Cardiac muscle cell (in vitro differentiated cells and primary cell): Measurements from ENCODE around the gene HOXA5. TPM values are rescaled to one million over a fixed set of nuclear protein-coding genes. Genes with fewer than 3 reads are reported as not detected.

Source experiments
- DNase-seq, 2 donors: peaks; one replicate each; pipeline versions ENCODE4 v3.0.0 to v3.0.0-alpha.2; 2010 to 2017; ENCODE audit warnings: low read depth in 1 of 2, low spot score in 1 of 2
- H3K27ac ChIP-seq: fragments of 200-600 bp; sonication (generic); 2 replicates; pipeline ENCODE4 v1.5.1; 2016
- H3K27me3 ChIP-seq: fragments of 200-600 bp; sonication (generic); 2 replicates; pipeline ENCODE4 v1.6.0; 2016; ENCODE audit warnings: control low read depth
- H3K36me3 ChIP-seq: fragments of 200-600 bp; sonication (generic); 2 replicates; pipeline ENCODE4 v1.5.1; 2016; ENCODE audit warnings: control low read depth
- H3K4me1 ChIP-seq: fragments of 200-600 bp; sonication (generic); 2 replicates; pipeline ENCODE4 v1.8.1; 2017; ENCODE audit warnings: low read depth, mild to moderate bottlenecking, mixed run types
- H3K4me3 ChIP-seq: fragments of 200-600 bp; sonication (generic); 2 replicates; pipeline ENCODE4 v1.5.1; 2016; ENCODE audit warnings: mild to moderate bottlenecking
- H3K9me3 ChIP-seq: fragments of 200-600 bp; sonication (generic); 2 replicates; pipeline ENCODE4 v1.5.1; 2017; ENCODE audit warnings: low read depth, mild to moderate bottlenecking, control low read depth
- polyA plus RNA-seq: library from polyadenylated mRNA; unstranded; fragments of >200 nt; fragmentation: Nextera tagmentation; extraction: Ambion mirVana; gene quantifications from 2 replicates; pipeline ENCODE4 v1.2.1, GENCODE V29; 2016
- total RNA-seq: library from RNA; depleted of rRNA; stranded (reverse); fragments of >200 nt; gene quantifications from 2 replicates; pipeline ENCODE4 v1.2.3, GENCODE V29; 2016
- TF ChIP-seq, protein P1 (sequence below): IDR thresholded peaks from 2 replicates; pipeline ENCODE4 v1.5.1; 2012; ENCODE audit warnings: low read depth, mild to moderate bottlenecking, low read length

The HOXA5 gene
- total and polyA plus RNA-seq, 2 experiments from 2014 or later: not detected

DNA sequence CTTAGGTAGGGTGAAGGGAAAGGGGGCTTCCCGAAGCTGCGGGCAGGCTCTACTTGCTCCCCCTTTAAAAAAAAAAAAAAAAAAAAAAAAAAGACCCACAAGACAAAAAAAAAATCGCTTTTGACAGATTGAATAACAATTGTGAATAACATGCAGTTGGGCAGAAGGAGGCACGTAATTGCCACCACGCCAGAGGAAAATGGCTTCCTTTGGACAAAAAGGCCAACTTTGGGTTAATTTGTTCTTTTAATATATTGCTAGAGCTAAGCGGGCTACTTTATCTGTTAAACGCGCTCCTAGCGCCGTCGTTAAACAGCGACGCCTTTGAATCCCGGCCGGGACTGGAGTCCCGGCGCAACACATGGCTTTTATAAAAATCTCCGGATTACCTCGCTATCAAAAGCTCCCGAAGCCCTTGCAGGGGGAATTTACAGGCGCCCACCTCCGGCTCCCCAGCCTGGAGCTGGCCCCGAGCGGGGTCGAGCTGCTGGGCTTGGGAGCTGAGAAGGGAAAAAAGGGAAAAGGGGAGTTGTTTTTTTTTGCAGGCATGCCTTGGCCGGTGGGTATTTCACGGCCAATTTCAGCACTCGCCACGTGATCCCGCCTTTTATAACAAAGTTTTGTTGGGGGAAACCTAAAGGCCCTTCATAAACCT lies 40.3 kb upstream of the HOXA5 start:
- H3K4me3 ChIP-seq: peak overlapping the region; percentile 41
- H3K4me1 ChIP-seq: peaks cover 3% of the 10 kb centered on the region
- DNase-seq: no peak
- TF ChIP-seq, protein P1, sequence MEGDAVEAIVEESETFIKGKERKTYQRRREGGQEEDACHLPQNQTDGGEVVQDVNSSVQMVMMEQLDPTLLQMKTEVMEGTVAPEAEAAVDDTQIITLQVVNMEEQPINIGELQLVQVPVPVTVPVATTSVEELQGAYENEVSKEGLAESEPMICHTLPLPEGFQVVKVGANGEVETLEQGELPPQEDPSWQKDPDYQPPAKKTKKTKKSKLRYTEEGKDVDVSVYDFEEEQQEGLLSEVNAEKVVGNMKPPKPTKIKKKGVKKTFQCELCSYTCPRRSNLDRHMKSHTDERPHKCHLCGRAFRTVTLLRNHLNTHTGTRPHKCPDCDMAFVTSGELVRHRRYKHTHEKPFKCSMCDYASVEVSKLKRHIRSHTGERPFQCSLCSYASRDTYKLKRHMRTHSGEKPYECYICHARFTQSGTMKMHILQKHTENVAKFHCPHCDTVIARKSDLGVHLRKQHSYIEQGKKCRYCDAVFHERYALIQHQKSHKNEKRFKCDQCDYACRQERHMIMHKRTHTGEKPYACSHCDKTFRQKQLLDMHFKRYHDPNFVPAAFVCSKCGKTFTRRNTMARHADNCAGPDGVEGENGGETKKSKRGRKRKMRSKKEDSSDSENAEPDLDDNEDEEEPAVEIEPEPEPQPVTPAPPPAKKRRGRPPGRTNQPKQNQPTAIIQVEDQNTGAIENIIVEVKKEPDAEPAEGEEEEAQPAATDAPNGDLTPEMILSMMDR: no peak
- no peaks in the 10 kb centered on the region for H3K36me3 ChIP-seq
- H3K9me3 ChIP-seq: no peaks in the 10 kb centered on the region
- H3K27me3 ChIP-seq: peaks cover 100% of the 10 kb centered on the region
- no peak overlapping the region for H3K27ac ChIP-seq

DNA sequence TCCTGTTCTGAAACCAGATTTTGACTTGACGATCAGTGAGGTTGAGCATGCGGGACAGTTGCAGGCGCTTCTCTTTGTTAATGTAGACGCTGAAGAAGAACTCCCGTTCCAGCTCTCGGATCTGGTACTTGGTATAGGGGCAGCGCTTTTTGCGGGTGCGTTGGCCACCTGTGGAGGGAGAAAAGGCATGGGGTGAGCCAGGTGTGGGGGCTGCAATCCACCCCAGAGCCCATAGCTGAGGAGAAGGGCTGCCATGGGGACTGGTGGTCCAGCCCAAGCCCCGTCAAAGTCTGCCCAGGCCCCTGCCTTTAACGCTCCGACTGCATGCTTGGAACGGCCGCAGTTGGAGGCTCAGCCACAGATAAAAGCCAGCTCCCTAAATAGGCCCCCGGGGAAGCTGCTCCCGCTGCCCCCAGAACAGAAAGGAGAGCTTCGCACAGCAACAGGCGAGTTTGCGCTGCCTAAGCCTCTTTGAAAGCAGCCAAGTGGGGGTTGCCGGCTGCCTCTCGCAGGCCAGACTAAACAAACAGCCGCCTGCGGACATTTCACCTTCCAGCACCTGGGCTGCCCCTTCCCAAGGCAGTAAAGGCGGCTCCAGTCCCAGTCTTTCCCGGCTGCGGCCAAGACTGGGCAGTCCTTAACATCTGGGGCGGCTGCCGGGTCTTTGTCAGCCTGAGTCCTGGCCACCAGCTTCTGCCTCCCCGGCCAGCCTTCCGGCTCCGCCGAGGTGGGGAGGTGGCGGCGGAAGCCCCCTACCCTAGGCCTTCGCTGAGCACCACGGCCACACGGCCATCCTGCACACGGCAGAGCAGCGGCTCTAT lies 39.6 kb upstream of the HOXA5 start:
- Histone ChIP-seq H3K9me3 (no peaks in the 10 kb centered on the region), H3K4me3 (peak overlapping the region; percentile 41), H3K36me3 (no peaks in the 10 kb centered on the region), H3K27me3 (peaks cover 100% of the 10 kb centered on the region), H3K4me1 (peaks cover 3% of the 10 kb centered on the region), H3K27ac (no peak overlapping the region)
- no peak for DNase-seq
- TF ChIP-seq, protein P1: no peak

DNA sequence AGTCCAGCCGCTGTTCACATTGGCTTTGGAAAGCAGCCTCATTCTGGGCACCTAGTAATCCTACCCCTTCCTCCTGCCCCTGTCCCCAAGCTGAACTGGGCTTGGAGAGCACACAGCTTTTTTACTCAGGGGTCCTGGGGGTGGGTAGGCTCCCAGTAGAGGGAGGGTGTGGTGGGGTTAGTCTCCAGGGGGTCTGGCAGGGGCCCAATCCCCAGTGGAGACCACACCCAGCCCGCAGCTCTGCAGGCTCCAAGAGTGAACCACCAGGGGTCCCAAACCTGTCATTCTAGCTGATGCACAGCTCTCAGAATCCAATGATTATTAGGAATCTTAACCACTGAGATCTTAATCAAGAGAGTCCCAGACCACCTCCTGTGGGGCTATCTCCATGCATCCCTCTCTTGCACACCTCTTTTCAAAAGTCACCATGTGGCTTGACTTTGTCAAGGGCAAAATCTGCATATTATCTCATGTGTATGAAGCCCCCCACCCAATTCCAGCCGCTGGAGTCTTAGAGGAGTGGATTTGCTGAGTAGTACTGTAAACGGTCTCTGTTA lies 38.9 kb upstream of the HOXA5 start:
- Histone ChIP-seq H3K27me3 (peaks cover 100% of the 10 kb centered on the region), H3K36me3 (no peaks in the 10 kb centered on the region), H3K9me3 (no peaks in the 10 kb centered on the region), H3K4me3 (no peak overlapping the region), H3K27ac (no peak overlapping the region), H3K4me1 (peaks cover 3% of the 10 kb centered on the region)
- TF ChIP-seq, protein P1: no peak
- no peak for DNase-seq

DNA sequence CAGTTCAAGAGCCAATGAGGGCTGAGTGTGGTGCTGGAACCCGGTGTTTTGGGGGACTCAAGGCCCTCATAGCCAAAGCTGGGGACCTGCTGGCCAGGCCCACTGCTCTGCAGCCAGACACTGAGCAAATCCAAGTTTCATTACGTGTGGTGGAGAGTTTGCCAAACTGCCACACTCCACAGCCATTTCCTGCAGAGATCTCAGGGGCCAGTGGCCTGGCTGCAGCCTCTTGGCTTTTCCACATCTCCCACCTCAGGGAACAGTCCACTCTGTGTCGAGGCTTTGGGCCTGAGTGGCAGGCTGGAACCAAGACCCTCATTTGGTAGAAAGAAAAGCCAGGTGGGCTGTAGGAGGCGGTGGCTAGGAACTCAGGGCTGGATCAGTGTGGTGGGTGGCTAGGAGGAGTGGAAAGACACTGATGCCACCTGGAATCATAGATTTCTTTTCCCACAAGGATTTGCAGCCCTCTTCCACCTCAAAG lies 38.4 kb upstream of the HOXA5 start:
- Histone ChIP-seq H3K27me3 (peaks cover 100% of the 10 kb centered on the region), H3K9me3 (no peaks in the 10 kb centered on the region), H3K27ac (no peak overlapping the region), H3K36me3 (no peaks in the 10 kb centered on the region), H3K4me3 (no peak overlapping the region), H3K4me1 (peaks cover 3% of the 10 kb centered on the region)
- TF ChIP-seq, protein P1: no peak
- DNase-seq: no peak

DNA sequence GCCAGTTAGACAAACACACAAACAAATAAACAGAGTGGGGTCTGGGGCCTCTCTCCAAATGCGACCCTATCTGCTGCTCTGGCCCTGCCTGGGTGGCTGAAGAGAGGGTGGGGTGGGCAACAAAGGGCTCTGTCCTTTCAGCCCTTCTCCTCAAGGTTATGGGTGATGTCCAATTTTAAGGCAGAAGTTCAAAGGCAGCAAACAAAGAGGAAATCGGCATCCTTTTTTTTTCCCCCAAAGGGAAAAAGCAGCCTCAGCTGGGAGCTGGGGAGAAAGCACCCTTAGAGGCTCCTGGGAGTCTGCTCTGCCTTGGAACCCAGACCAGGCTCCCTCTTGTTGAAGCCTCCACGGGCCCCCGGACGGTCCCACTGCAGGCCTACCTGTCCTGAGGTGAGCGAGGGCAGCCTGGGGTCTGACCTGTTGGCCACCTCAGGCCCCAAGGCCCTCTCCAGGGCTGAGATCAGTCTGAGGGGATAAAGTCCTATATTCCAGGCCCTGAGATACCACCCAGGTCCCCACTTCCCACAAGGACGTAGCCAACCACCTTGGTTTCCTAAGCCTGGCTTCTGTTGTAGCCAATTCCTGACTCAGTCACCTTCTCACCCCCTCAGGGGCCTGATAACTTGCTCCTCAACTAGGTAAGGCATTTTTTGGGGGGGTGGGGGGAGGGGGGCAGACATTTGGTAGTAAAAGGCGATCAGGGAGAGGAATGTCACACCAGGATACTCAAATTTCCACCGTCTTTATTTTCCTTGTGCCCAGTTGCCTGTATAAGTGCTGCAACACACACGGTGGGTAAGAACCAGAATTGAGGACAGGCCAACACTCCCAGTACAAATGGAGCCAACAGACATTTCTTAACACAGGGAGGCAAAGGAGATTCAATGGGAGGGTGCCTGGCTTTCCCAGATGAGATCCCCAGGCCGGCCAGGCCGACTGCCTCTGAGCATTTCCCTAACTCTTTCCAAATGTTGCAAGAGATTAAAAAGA lies 37.2 kb upstream of the HOXA5 start:
- Histone ChIP-seq H3K4me3 (no peak overlapping the region), H3K4me1 (peaks cover 3% of the 10 kb centered on the region), H3K27ac (no peak overlapping the region), H3K9me3 (no peaks in the 10 kb centered on the region), H3K27me3 (peaks cover 100% of the 10 kb centered on the region), H3K36me3 (no peaks in the 10 kb centered on the region)
- DNase-seq: no peak
- TF ChIP-seq, protein P1: no peak
